ENCODE measurements around the gene GRIP1.

GRCh38 chr12:66320996-66321395 is 357.9 kb downstream of the GRIP1 start:
- TF ChIP-seq POLR2AphosphoS5 (IDR thresholded peaks at IDR 0.05; ENCODE audit: insufficient read depth in 1 of 2, low read depth in 1 of 2) (no peak), CTCF (IDR thresholded peaks at IDR 0.05) (no peak), POLR2A (IDR thresholded peaks at IDR 0.05) (no peak)

All from vagina (tissue), 2 donors.